Frontal cortex (tissue), 4 donors: ENCODE measurements around the gene KCNA1. TPM values are rescaled to one million over a fixed set of nuclear protein-coding genes. Genes with fewer than 3 reads are reported as not detected.

Source experiments
- DNase-seq, 2 donors: peaks; one replicate each; pipeline ENCODE4 v3.0.0; 2012; ENCODE audit warnings: low spot score in 2 of 2
- FAIRE-seq: peaks from 2 replicates; lab custom pipeline; 2012; peaks lifted over from hg19 to GRCh38; lab: Jason Lieb, UNC
- total RNA-seq: library from RNA; depleted of rRNA; stranded (reverse); fragments of >200 nt; gene quantifications from one replicate; pipeline ENCODE4 v1.2.3, GENCODE V29; 2014
- donor health status: control.
- donor health status: control.
- donor health status: control.

The KCNA1 gene
- total RNA-seq, 1 donor from 2014 or later = 7.3 TPM

- no peak for DNase-seq
- no peak for FAIRE-seq
Observed at GRCh38 chr12:4958697-4959375, 49.1 kb downstream of the KCNA1 start.

DNA sequence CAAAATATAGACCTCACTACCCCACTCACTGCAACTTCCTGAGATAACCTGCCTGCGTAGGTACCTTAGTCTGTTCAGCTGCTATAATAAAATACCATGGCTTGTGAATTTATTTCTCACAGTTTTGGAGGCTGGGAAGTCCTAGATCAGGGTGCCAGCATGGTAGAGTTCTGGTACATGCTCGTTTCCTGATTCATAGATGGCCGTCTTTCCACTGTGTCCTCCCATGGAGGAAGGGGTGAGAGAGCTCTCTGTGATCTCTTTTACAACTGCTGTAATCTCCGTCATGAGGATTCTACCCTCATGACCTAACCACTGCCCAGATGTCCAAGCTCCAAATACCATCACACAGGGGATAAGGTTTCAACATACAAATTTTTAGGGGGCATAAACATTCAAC is 49.7 kb downstream of the KCNA1 start:
- no peak for FAIRE-seq
- no peak for DNase-seq

DNA sequence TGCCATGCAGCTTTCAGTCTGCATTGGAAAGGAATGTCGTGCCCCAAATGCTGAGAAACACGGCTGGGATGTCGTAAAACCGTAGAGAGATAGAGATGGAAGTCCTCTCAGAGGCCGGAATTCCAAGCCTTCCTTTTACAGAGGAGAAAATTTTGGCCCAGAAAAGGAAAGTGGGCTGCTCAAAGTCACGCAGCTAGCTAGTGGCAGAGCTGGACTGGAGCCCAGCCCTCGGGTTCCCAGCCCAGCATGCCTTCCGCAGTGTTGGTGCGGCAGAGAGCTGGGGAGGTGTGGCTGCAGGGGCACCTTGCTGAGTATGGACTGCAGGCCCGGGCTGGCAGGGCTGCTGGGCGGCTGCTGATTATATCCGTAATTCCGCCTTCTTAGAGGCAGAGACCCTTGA is 50.3 kb downstream of the KCNA1 start:
- FAIRE-seq (no peak), DNase-seq (no peak)

- no peak for FAIRE-seq
- DNase-seq = no peak
Observed at GRCh38 chr12:4960547-4960946, 50.8 kb downstream of the KCNA1 start.

DNA sequence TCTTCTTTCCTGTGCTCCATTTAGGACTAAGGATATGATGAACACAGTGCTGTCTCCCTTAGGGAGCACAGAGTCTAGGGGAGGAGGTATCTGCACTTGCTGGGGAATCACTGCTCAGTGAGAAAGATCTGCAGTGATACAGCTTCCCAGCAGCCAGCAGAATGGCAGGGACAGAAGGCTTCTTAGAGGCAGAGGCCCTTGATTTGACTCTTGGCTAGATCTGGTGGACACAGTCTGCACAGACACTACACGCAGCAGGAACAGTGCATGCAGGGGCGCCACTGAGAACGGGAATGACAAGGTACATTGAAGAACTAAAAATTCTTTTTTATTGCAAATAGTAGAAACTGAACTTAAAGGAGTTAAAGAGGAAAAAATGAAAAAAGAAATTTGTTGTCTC is 51.6 kb downstream of the KCNA1 start:
- no peak for DNase-seq
- no peak for FAIRE-seq

DNA sequence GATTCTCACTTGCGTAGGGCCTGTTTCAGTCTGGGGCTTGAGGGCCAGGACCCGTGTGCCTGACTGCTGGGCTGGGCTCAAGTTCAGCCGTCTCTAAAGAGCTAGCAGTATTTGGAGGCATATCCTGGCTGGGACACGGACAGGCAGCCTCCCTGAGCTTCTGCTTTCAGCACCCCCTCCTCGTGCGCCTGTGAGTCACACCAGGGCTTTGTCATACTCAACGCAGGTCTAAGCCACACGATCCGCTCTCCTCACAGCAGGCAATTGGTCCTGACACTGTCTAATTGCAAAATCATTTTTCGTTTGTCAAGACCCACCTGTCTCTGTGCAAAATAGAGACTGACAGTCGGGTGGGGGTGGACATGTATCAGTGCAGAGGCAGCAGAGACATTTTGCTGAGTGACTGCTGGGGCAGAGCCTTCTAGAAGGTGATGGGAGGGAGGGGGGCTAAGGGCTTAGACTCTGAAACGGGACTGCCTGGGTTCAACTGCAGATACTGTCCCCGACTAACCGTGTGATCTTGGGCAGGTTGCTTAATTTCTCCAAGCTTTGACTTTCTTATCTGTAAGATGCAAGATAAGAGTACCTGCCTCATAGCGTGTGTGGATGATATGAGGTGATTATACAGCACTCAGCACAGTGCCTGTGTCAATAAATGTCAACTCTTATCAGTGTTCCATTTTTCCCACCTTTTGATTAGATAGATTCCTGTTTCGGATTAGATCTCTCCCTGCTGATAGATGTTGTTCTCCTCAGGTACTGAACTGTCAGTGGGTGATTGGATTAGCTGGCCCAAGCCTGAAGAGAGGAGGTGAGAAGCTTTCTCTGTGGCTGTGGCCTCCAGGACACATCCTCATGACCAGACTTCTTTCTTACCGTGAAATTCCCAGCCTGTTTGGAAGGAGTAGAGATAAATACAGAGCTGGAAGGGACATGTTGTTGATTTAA is 53.1 kb downstream of the KCNA1 start:
- DNase-seq (no peak), FAIRE-seq (no peak)

Other genes starting within 250 kb of the KCNA1 start
- gene GALNT8, start 189.5 kb upstream of the KCNA1 start, total RNA-seq = 57.5 TPM
- 11.4 TPM for gene KCNA5, start 134.0 kb downstream of the KCNA1 start, total RNA-seq